Liver (tissue), 9 donors: ENCODE results near the gene MCM6. TPM values are rescaled to one million over a fixed set of nuclear protein-coding genes. Genes with fewer than 3 reads are reported as not detected.

ENCODE experiments used
- DNase-seq: peaks from one replicate; pipeline ENCODE4 v3.0.0-alpha.2; 2017; ENCODE audit warnings: low spot score
- H3K27ac ChIP-seq, 2 donors: one replicate each; pipeline ENCODE4 v1.7.0; 2013; ENCODE audit warnings: inconsistent platforms in 2 of 2, low read length in 2 of 2, control low read depth in 1 of 2, low read depth in 1 of 2, mild to moderate bottlenecking in 1 of 2
- H3K27me3 ChIP-seq, 4 donors: one replicate each; pipeline versions ENCODE4 v1.6.1 to v1.7.0; 2013; ENCODE audit warnings: low read length in 3 of 4, inconsistent platforms in 1 of 4, mild to moderate bottlenecking in 1 of 4, moderate library complexity in 1 of 4; ENCODE audit not compliant: control insufficient read depth in 4 of 4, insufficient read depth in 4 of 4
- H3K36me3 ChIP-seq, 4 donors: one replicate each; pipeline versions ENCODE4 v1.6.1 to v1.7.0; 2013; ENCODE audit warnings: low read length in 3 of 4, mild to moderate bottlenecking in 3 of 4, low read depth in 1 of 4, moderate library complexity in 1 of 4; ENCODE audit not compliant: control insufficient read depth in 4 of 4, insufficient read depth in 3 of 4
- H3K4me1 ChIP-seq, 4 donors: one replicate each; pipeline versions ENCODE4 v1.6.1 to v1.7.0; 2013; ENCODE audit warnings: low read length in 3 of 4, mild to moderate bottlenecking in 3 of 4, moderate library complexity in 1 of 4; ENCODE audit not compliant: control insufficient read depth in 4 of 4, insufficient read depth in 4 of 4
- H3K4me3 ChIP-seq, 3 donors: one replicate each; pipeline versions ENCODE4 v1.6.1 to v1.7.0; 2013; ENCODE audit warnings: low read length in 3 of 3, control low read depth in 1 of 3, low read depth in 1 of 3, mild to moderate bottlenecking in 1 of 3
- H3K9ac ChIP-seq, 2 donors: one replicate each; pipeline ENCODE4 v1.7.0; 2013; ENCODE audit warnings: low read length in 2 of 2, mild to moderate bottlenecking in 2 of 2, moderate library complexity in 2 of 2, control low read depth in 1 of 2, low read depth in 1 of 2
- H3K9me3 ChIP-seq, 4 donors: one replicate each; pipeline versions ENCODE4 v1.6.1 to v1.7.0; 2013; ENCODE audit warnings: low read length in 3 of 4; ENCODE audit not compliant: control insufficient read depth in 4 of 4
- ATF3 ChIP-seq: IDR thresholded peaks from 2 replicates; pipeline ENCODE4 v1.6.1; 2016; ENCODE audit warnings: antibody characterized with exemption
- CTCF ChIP-seq: fragments of 150-350 bp; IDR thresholded peaks from 2 replicates; pipeline ENCODE4 v1.5.1; 2017; ENCODE audit warnings: improper control_type of control experiment, low read depth, low read length; ENCODE audit not compliant: missing input control
- EGR1 ChIP-seq, 2 donors: IDR thresholded peaks; 2 replicates each; pipeline ENCODE4 v1.6.1; 2016 to 2018; ENCODE audit warnings: antibody characterized with exemption in 2 of 2, low read depth in 2 of 2
- FOXA1 ChIP-seq: IDR thresholded peaks from 2 replicates; pipeline ENCODE4 v1.6.1; 2016; ENCODE audit warnings: antibody characterized with exemption
- FOXA2 ChIP-seq: IDR thresholded peaks from 2 replicates; pipeline ENCODE4 v1.6.1; 2016; ENCODE audit warnings: antibody characterized with exemption
- GABPA ChIP-seq, 2 donors: IDR thresholded peaks in 1 of 2; conservative IDR thresholded peaks in 1 of 2; 2 replicates each; pipeline ENCODE4 v1.6.1; 2016; ENCODE audit warnings: antibody characterized with exemption in 2 of 2, mild to moderate bottlenecking in 1 of 2, moderate library complexity in 1 of 2
- HNF4A ChIP-seq, 2 donors: conservative IDR thresholded peaks; 2 replicates each; pipeline ENCODE4 v1.6.1; 2016; ENCODE audit warnings: antibody characterized with exemption in 2 of 2, mild to moderate bottlenecking in 2 of 2
- HNF4G ChIP-seq: IDR thresholded peaks from 2 replicates; pipeline ENCODE4 v1.6.1; 2016; ENCODE audit warnings: antibody characterized with exemption
- JUND ChIP-seq, 2 donors: IDR thresholded peaks; 2 replicates each; pipeline ENCODE4 v1.6.1; 2016; ENCODE audit warnings: antibody characterized with exemption in 2 of 2
- MAX ChIP-seq: IDR thresholded peaks from 2 replicates; pipeline ENCODE4 v1.6.1; 2016; ENCODE audit warnings: antibody characterized with exemption
- NR2F2 ChIP-seq: IDR thresholded peaks from 2 replicates; pipeline ENCODE4 v1.6.1; 2016; ENCODE audit warnings: antibody characterized with exemption
- RAD21 ChIP-seq, 2 donors: IDR thresholded peaks; 2 replicates each; pipeline ENCODE4 v1.6.1; 2016; ENCODE audit warnings: antibody characterized with exemption in 2 of 2, mild to moderate bottlenecking in 2 of 2
- RXRA ChIP-seq, 2 donors: IDR thresholded peaks; 2 replicates each; pipeline ENCODE4 v1.6.1; 2017 to 2018; ENCODE audit warnings: antibody characterized with exemption in 2 of 2, mild to moderate bottlenecking in 1 of 2
- SP1 ChIP-seq: IDR thresholded peaks from 2 replicates; pipeline ENCODE4 v1.6.1; 2018; ENCODE audit warnings: antibody characterized with exemption, mild to moderate bottlenecking
- TAF1 ChIP-seq: conservative IDR thresholded peaks from 2 replicates; pipeline ENCODE4 v1.6.1; 2016; ENCODE audit warnings: antibody characterized with exemption, mild to moderate bottlenecking
- YY1 ChIP-seq: IDR thresholded peaks from 2 replicates; pipeline ENCODE4 v1.6.1; 2016; ENCODE audit warnings: antibody characterized with exemption, mild to moderate bottlenecking
- WGBS: extraction: QIAGEN DNeasy Blood & Tissue Kit; methylation state at CpG from one replicate; pipeline ENCODE4 v1.1.7; 2013; 5-methylcytosine and 5-hydroxymethylcytosine counted together
- polyA plus RNA-seq, 2 donors: library from polyadenylated mRNA; stranded (reverse) in 1 of 2; unstranded in 1 of 2; fragments of 200-250 nt in 1 of 2; fragments of >200 nt in 1 of 2; fragmentation: Nextera tagmentation in 1 of 2; extraction: Ambion mirVana in 1 of 2; gene quantifications; one replicate each; pipeline versions ENCODE4 v1.2.1 to v1.2.3, GENCODE V29; 2013 to 2015
- total RNA-seq, 2 donors: library from RNA; depleted of rRNA; stranded (reverse); fragments of >200 nt; gene quantifications; one replicate each; pipeline ENCODE4 v1.2.3, GENCODE V29; 2014
- TF ChIP-seq, protein P1 (sequence below): IDR thresholded peaks from 2 replicates; pipeline ENCODE4 v1.6.1; 2016; ENCODE audit warnings: antibody characterized with exemption
- TF ChIP-seq, protein P2 (sequence below): IDR thresholded peaks from 2 replicates; pipeline ENCODE4 v1.6.1; 2016; ENCODE audit warnings: antibody characterized with exemption, mild to moderate bottlenecking
- donor health status: healthy.
- donor health status: healthy.
- donor health status: healthy.
- donor health status: healthy.
- donor health status: healthy.

The MCM6 gene
- total and polyA plus RNA-seq, 4 donors, result 1.8 to 35.7 (median 2.8) TPM

DNA sequence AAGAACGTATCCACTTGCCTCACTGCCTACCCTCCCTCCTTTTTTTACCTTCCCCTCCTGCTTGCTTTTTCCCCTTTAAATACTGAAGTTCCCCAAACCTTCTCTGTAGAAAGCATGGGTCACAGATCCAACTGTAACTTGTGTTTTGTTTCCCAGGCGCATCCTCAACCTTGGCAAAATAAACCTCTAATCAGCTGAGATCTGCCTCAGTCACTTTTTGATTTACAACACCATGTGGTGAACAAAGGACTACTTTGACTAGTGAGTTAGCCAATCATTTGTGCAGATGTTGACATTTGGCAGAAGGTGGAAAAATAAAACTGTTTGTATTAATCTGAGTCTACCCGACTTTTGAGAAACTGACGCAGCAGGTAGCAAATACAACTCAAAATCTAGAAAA is 23.3 kb upstream of the MCM6 start:
- Histone ChIP-seq H3K4me3 (no peak overlapping the region), H3K36me3 (no peaks in the 10 kb centered on the region), H3K9me3 (no peaks in the 10 kb centered on the region), H3K27ac (no peak overlapping the region), H3K9ac (no peak overlapping the region), H3K4me1 (no peaks in the 10 kb centered on the region), H3K27me3 (no peaks in the 10 kb centered on the region)
- no peak for TF ChIP-seq JUND (IDR thresholded peaks at IDR 0.05)
- TF ChIP-seq HNF4G, result no peak
- no peak for TF ChIP-seq RAD21 (IDR thresholded peaks at IDR 0.05)
- TF ChIP-seq HNF4A (conservative IDR thresholded peaks at IDR 0.05), result no peak
- TF ChIP-seq MAX, result no peak
- TF ChIP-seq FOXA1, result no peak
- no peak for TF ChIP-seq EGR1 (IDR thresholded peaks at IDR 0.05; ENCODE audit: low read depth in 2 of 2)
- no peak for TF ChIP-seq GABPA (IDR thresholded peaks at IDR 0.05 in 1 of 2, conservative IDR thresholded peaks at IDR 0.05 in 1 of 2)
- TF ChIP-seq, protein P1, sequence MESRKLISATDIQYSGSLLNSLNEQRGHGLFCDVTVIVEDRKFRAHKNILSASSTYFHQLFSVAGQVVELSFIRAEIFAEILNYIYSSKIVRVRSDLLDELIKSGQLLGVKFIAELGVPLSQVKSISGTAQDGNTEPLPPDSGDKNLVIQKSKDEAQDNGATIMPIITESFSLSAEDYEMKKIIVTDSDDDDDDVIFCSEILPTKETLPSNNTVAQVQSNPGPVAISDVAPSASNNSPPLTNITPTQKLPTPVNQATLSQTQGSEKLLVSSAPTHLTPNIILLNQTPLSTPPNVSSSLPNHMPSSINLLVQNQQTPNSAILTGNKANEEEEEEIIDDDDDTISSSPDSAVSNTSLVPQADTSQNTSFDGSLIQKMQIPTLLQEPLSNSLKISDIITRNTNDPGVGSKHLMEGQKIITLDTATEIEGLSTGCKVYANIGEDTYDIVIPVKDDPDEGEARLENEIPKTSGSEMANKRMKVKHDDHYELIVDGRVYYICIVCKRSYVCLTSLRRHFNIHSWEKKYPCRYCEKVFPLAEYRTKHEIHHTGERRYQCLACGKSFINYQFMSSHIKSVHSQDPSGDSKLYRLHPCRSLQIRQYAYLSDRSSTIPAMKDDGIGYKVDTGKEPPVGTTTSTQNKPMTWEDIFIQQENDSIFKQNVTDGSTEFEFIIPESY, result no peak
- TF ChIP-seq CTCF, result no peak
- TF ChIP-seq TAF1, result no peak
- no peak for TF ChIP-seq ATF3
- TF ChIP-seq SP1, result no peak
- TF ChIP-seq NR2F2, result no peak
- no peak for TF ChIP-seq RXRA (IDR thresholded peaks at IDR 0.05)
- TF ChIP-seq, protein P2, sequence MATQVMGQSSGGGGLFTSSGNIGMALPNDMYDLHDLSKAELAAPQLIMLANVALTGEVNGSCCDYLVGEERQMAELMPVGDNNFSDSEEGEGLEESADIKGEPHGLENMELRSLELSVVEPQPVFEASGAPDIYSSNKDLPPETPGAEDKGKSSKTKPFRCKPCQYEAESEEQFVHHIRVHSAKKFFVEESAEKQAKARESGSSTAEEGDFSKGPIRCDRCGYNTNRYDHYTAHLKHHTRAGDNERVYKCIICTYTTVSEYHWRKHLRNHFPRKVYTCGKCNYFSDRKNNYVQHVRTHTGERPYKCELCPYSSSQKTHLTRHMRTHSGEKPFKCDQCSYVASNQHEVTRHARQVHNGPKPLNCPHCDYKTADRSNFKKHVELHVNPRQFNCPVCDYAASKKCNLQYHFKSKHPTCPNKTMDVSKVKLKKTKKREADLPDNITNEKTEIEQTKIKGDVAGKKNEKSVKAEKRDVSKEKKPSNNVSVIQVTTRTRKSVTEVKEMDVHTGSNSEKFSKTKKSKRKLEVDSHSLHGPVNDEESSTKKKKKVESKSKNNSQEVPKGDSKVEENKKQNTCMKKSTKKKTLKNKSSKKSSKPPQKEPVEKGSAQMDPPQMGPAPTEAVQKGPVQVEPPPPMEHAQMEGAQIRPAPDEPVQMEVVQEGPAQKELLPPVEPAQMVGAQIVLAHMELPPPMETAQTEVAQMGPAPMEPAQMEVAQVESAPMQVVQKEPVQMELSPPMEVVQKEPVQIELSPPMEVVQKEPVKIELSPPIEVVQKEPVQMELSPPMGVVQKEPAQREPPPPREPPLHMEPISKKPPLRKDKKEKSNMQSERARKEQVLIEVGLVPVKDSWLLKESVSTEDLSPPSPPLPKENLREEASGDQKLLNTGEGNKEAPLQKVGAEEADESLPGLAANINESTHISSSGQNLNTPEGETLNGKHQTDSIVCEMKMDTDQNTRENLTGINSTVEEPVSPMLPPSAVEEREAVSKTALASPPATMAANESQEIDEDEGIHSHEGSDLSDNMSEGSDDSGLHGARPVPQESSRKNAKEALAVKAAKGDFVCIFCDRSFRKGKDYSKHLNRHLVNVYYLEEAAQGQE, result no peak
- TF ChIP-seq YY1, result no peak
- no peak for TF ChIP-seq FOXA2
- no peak for DNase-seq
- WGBS, result 89% methylated on average over 4 of the region's 4 CpGs
